ENCODE measurements around the gene SCYGR7.

SCYGR7 gene

GRCh38 chr2:227759411-227760118 is 31.4 kb downstream of the SCYGR7 start:
- DNase-seq, result no peak

- no peak for DNase-seq
Observed at GRCh38 chr2:227761740-227762476, 33.8 kb downstream of the SCYGR7 start.

GRCh38 chr2:227765788-227766372 is 37.7 kb downstream of the SCYGR7 start:
- no peak for DNase-seq

- DNase-seq, result peak; percentile 63
Observed at GRCh38 chr2:227766373-227766883, 38.3 kb downstream of the SCYGR7 start.

- DNase-seq, result no peak
Observed at GRCh38 chr2:227767830-227768229, 39.7 kb downstream of the SCYGR7 start.

- DNase-seq, result no peak
Observed at GRCh38 chr2:227772197-227772661, 44.1 kb downstream of the SCYGR7 start.

GRCh38 chr2:227772932-227773331 is 44.8 kb downstream of the SCYGR7 start:
- no peak for DNase-seq

GRCh38 chr2:227774011-227774624 is 46.0 kb downstream of the SCYGR7 start:
- no peak for DNase-seq

GRCh38 chr2:227774895-227775842 is 47.0 kb downstream of the SCYGR7 start:
- no peak for DNase-seq
